Prostate gland (tissue), 2 donors: Measurements from ENCODE around the gene SLC39A11. TPM values are rescaled to one million over a fixed set of nuclear protein-coding genes. Genes with fewer than 3 reads are reported as not detected.
"Not testable (repeated sequence)": the region's sequence is repeated elsewhere in the genome, so short reads cannot be mapped to it uniquely, and the experiment has no call there.

Experiments used
- DNase-seq: peaks from one replicate; pipeline ENCODE4 v3.0.0-alpha.2; 2019; ENCODE audit warnings: low spot score
- H3K27ac ChIP-seq, 2 donors: fragments of 200-600 bp; sonication (generic); 2 replicates each; pipeline ENCODE4 v1.5.1; 2017 to 2019
- H3K27me3 ChIP-seq: fragments of 200-600 bp; sonication (generic); replicated peaks from 2 replicates; pipeline ENCODE4 v1.5.1; 2019; ENCODE audit not compliant: insufficient read depth
- H3K36me3 ChIP-seq, 2 donors: fragments of 200-600 bp; sonication (generic); 1 replicate in 1 of 2; 2 replicates in 1 of 2; pipeline versions ENCODE4 v1.5.1 to v1.8.1; 2017 to 2019
- H3K4me1 ChIP-seq: fragments of 200-600 bp; sonication (generic); replicated peaks from 2 replicates; pipeline ENCODE4 v1.5.1; 2019
- H3K4me3 ChIP-seq, 2 donors: fragments of 200-600 bp; sonication (generic); 2 replicates each; pipeline ENCODE4 v1.5.1; 2017 to 2019
- H3K9me3 ChIP-seq: fragments of 200-600 bp; sonication (generic); 2 replicates; pipeline ENCODE4 v1.5.1; 2017
- POLR2A ChIP-seq: fragments of 450-650 bp; IDR thresholded peaks from one replicate; pipeline ENCODE4 v1.6.1; 2016; ENCODE audit warnings: antibody characterized with exemption, mild to moderate bottlenecking
- POLR2AphosphoS5 ChIP-seq: sonication (generic); formaldehyde crosslinking; IDR thresholded peaks from one replicate; pipeline ENCODE4 v1.6.1; 2017; ENCODE audit warnings: antibody characterized with exemption
- WGBS: methylation state at CpG from one replicate; pipeline ENCODE4 v1.1.5; 2018; 5-methylcytosine and 5-hydroxymethylcytosine counted together
- intact Hi-C: fragments of 100-400 bp; cut with DNase I; formaldehyde crosslinking; loops from one replicate; pipeline ENCODE4 v1.14.2; 2022
- total RNA-seq, 2 donors: library from RNA; depleted of rRNA; stranded (reverse); fragments of >200 nt; gene quantifications; one replicate each; pipeline ENCODE4 v1.1.0, GENCODE V29; 2016
- TF ChIP-seq, protein P1 (sequence below), 4 experiments: fragments of 200-600 bp in 2 of 4; fragments of 450-650 bp in 2 of 4; sonication (generic) in 2 of 4; IDR thresholded peaks; 1 replicate in 3 of 4; 2 replicates in 1 of 4; pipeline ENCODE4 v1.5.1; 2016 to 2019; ENCODE audit warnings: antibody characterized with exemption in 4 of 4, mild to moderate bottlenecking in 2 of 4, moderate library complexity in 2 of 4

The SLC39A11 gene
- total RNA-seq, 2 donors from 2014 or later = 15.1 to 29.7 TPM

DNA sequence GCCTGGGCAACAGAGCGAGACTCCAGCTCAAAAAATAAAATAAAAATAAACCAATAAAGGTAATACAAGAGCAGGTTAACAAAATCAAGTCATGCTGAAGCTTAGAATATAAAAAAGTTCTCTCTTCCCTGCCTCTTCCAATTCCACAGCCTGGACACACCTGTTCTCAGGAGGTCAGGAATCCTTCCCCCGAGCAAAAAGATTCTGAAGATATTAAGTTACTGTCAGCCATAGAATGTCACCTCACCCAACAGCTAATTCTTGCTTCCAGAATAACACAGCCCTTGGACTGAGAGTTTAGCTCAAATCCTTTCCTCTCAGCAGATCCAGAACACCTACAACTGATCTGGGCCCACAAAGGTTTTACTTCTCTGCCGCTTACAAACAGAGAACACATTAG lies 27.1 kb downstream of the SLC39A11 start:
- no peak for TF ChIP-seq POLR2A
- TF ChIP-seq, protein P1, sequence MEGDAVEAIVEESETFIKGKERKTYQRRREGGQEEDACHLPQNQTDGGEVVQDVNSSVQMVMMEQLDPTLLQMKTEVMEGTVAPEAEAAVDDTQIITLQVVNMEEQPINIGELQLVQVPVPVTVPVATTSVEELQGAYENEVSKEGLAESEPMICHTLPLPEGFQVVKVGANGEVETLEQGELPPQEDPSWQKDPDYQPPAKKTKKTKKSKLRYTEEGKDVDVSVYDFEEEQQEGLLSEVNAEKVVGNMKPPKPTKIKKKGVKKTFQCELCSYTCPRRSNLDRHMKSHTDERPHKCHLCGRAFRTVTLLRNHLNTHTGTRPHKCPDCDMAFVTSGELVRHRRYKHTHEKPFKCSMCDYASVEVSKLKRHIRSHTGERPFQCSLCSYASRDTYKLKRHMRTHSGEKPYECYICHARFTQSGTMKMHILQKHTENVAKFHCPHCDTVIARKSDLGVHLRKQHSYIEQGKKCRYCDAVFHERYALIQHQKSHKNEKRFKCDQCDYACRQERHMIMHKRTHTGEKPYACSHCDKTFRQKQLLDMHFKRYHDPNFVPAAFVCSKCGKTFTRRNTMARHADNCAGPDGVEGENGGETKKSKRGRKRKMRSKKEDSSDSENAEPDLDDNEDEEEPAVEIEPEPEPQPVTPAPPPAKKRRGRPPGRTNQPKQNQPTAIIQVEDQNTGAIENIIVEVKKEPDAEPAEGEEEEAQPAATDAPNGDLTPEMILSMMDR (IDR thresholded peaks at IDR 0.05) = no peak
- TF ChIP-seq POLR2AphosphoS5 = no peak
- Histone ChIP-seq H3K9me3 (no peaks in the 10 kb centered on the region), H3K27me3 (no peaks in the 10 kb centered on the region), H3K4me1 (no peaks in the 10 kb centered on the region), H3K27ac (peak overlapping the region in 1 of 2 donors; percentile 50), H3K4me3 (no peak overlapping the region), H3K36me3 (no peaks in the 10 kb centered on the region)
- DNase-seq = no peak
- WGBS = 88% methylated on average over 3 of the region's 3 CpGs
- intact Hi-C loops = no loop called here

DNA sequence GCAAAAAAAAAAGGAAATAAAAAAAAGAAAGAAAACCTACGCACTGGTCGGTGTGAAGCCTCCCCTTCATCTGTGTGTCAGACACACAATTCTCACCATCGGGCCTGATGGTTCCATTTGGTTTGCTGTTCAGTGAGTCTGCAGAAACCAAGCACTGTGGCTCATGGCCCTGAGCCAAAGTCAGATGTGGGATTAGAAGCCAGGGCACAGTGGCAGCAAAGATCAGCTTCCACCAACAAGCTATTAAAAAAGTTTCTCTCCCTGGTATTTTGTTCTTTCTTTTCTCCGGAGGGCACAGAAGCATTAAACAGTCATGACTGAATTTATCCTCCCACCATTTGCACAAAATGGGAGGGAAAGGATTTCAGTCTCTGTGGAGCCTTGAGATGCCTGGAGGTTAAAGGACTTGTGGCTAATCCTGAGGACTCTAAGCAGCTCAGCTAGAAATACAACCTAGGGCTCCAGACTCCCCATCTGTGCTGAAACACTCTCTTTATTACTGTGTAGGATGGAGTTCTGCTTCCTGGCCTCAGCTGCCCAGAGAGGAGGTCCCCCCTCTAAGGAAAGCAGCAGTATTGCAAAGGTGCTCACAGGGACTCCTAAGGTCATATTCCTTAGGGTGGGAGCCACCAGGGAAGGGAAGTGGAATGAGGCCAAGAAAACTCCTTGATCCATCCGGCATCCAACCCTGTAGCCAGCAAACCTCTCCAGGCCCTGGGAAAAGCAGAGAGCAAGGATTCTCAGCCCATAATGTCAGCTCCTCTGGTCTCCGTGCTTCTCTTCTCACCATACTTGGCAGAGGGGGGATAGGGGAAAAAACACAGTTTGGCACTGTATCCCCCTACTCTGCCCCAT lies 28.2 kb downstream of the SLC39A11 start:
- peak overlapping the region in 1 of 2 donors; percentile 50 for H3K27ac ChIP-seq

DNA sequence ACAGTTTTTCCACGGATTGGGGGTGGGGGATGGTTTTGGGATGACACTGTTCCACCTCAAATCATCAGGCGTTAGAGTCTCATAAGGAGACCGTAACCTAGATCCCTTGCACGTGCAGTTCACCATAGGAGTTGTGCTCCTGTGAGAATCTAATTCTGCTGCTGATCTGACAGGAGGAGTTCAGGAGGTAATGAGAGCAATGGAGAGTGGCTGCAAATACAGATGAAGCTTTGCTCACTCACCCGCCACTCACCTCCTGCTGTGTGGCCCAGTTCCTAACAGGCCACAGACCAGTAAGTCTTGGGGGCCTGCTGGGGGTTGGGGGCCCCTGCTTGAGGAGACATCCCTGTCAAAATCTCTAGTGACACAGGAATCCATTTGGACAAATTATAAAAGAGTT lies 29.8 kb downstream of the SLC39A11 start:
- 87% methylated on average over 5 of the region's 5 CpGs for WGBS

More for the DNA sequence above, 28.2 kb downstream of the SLC39A11 start:
- WGBS = 61% methylated on average over 6 of the region's 6 CpGs
- intact Hi-C loops = no loop called here
- no peak for DNase-seq
- no peaks in the 10 kb centered on the region for H3K27me3 ChIP-seq
- no peaks in the 10 kb centered on the region for H3K36me3 ChIP-seq
- H3K4me3 ChIP-seq = no peak overlapping the region
- no peaks in the 10 kb centered on the region for H3K4me1 ChIP-seq
- TF ChIP-seq POLR2AphosphoS5 (no peak), POLR2A (no peak)
- TF ChIP-seq, protein P1 (IDR thresholded peaks at IDR 0.05) = no peak
- H3K9me3 ChIP-seq = no peaks in the 10 kb centered on the region

DNA sequence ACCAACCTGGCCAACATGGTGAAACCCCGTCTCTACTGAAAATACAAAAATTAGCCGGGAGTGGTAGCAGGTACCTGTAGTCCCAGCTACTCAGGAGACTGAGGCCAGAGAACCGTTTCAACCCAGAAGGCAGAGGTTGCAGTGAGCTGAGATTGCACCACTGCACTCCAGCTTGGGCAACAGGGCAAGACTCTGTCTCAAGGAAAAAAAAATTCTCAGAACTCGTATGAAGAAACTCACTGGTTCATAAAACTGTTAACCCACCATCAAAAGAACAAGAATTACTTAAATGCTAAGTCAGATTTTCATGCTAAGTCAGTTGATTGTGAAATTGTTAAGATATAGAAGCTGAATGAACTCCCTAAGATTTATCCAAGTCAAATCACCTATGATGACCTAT lies 31.3 kb downstream of the SLC39A11 start:
- no peaks in the 10 kb centered on the region for H3K9me3 ChIP-seq
- no peaks in the 10 kb centered on the region for H3K36me3 ChIP-seq
- intact Hi-C loops = no loop called here
- no peaks in the 10 kb centered on the region for H3K4me1 ChIP-seq
- TF ChIP-seq, protein P1 (IDR thresholded peaks at IDR 0.05) = no peak
- no peak for TF ChIP-seq POLR2A
- TF ChIP-seq POLR2AphosphoS5 = no peak
- DNase-seq = no peak
- WGBS = 94% methylated on average over 4 of the region's 4 CpGs
- H3K27ac ChIP-seq = no peak overlapping the region
- H3K4me3 ChIP-seq = no peak overlapping the region
- H3K27me3 ChIP-seq = no peaks in the 10 kb centered on the region

More for the DNA sequence above, 29.8 kb downstream of the SLC39A11 start:
- no peak for TF ChIP-seq POLR2A
- TF ChIP-seq, protein P1 (IDR thresholded peaks at IDR 0.05) = no peak
- no peak for TF ChIP-seq POLR2AphosphoS5
- intact Hi-C loops = no loop called here
- H3K27me3 ChIP-seq = no peaks in the 10 kb centered on the region
- no peak overlapping the region for H3K27ac ChIP-seq
- no peak for DNase-seq
- H3K9me3 ChIP-seq = no peaks in the 10 kb centered on the region
- no peaks in the 10 kb centered on the region for H3K4me1 ChIP-seq
- H3K4me3 ChIP-seq = no peak overlapping the region
- no peaks in the 10 kb centered on the region for H3K36me3 ChIP-seq

DNA sequence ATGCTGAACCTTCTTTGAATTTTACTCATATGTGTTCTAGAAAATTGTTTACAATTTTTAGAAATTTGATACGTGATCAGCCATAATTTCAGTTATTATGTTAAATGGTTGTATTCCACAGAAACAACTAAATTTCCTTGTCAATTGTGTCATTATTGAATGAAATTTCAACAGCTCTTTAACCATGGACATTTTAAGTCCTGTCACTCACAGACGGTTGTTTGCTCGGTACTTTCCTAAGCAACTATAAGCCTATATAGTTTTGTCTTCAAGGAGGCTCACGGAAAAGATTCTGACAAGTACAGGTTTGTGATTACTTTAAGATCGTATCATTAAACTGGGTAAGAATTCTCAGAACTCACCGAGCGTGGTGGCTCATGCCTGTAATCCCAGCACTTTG lies 31.8 kb downstream of the SLC39A11 start:
- H3K4me3 ChIP-seq = no peak overlapping the region
- no peak overlapping the region for H3K27ac ChIP-seq
- 95% methylated on average over 7 of the region's 7 CpGs for WGBS

DNA sequence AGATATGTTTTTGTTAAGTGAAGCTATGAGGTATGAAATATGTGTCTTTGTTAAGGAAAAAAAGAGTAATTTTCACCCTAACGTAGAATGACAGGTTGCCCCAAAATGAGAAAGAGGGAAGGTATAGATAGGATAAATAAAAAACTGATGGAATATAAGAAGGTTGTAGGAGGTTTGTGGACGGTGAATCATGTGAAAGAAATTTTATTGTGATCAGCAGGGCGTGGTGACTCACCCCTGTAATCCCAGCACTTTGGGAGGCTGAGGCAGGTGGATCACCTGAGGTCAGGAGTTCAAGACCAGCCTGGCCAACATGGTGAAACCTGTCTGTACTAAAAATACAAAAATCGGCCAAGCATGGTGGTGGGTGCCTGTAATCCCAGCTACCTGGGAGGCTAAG lies 32.8 kb downstream of the SLC39A11 start:
- H3K36me3 ChIP-seq, intact Hi-C loops, H3K27me3 ChIP-seq, H3K9me3 ChIP-seq, H3K4me3 ChIP-seq, DNase-seq, H3K27ac ChIP-seq, H3K4me1 ChIP-seq: not testable (repeated sequence)
- 96% methylated on average over 4 of the region's 4 CpGs for WGBS

More for the DNA sequence above, 31.8 kb downstream of the SLC39A11 start:
- TF ChIP-seq, protein P1 (IDR thresholded peaks at IDR 0.05) = no peak
- TF ChIP-seq POLR2AphosphoS5 (no peak), POLR2A (no peak)
- DNase-seq = no peak
- H3K9me3 ChIP-seq = no peaks in the 10 kb centered on the region
- no peaks in the 10 kb centered on the region for H3K36me3 ChIP-seq
- intact Hi-C loops = no loop called here
- H3K4me1 ChIP-seq = no peaks in the 10 kb centered on the region
- no peaks in the 10 kb centered on the region for H3K27me3 ChIP-seq
